Mucosa of gallbladder (tissue), 1 donor: ENCODE results near the gene CRADD. TPM values are rescaled to one million over a fixed set of nuclear protein-coding genes. Genes with fewer than 3 reads are reported as not detected.
"Not testable (repeated sequence)": the region's sequence is repeated elsewhere in the genome, so short reads cannot be mapped to it uniquely, and the experiment has no call there.

Experiments
- DNase-seq: peaks from one replicate; pipeline ENCODE4 v3.0.0-alpha.2; 2020; ENCODE audit warnings: low spot score
- total RNA-seq: library from RNA; stranded (reverse); gene quantifications from one replicate; pipeline ENCODE4 v1.2.1, GENCODE V29; 2021
- donor health status: DM: no; HTN: no; CAD: no.

The CRADD gene
- total RNA-seq, 1 donor from 2014 or later: 22.7 TPM

GRCh38 chr12:93870020-93870795 is 193.0 kb downstream of the CRADD start:
- no peak for DNase-seq

DNA sequence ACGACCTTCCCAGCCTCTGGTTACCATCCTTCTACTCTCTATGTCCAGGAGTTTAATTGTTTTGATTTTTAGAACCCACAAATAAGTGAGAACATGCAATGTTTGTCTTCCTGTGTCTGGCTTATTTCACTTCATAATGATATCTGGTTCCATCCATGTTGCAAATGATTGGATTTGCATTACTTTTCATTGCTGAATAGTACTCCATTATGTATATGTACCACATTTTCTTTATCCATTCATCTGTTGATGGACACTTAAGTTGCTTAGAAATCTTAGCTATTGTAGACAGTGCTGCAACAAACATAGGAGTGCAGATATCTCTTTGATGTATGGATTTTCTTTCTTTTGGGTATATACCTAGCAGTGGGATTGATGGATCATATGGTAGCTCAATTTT is 194.4 kb downstream of the CRADD start:
- DNase-seq: not testable (repeated sequence)

- no peak for DNase-seq
Measured at GRCh38 chr12:93873561-93873960, 196.4 kb downstream of the CRADD start.

- no peak for DNase-seq
Measured at GRCh38 chr12:93875157-93875556, 198.0 kb downstream of the CRADD start.

DNA sequence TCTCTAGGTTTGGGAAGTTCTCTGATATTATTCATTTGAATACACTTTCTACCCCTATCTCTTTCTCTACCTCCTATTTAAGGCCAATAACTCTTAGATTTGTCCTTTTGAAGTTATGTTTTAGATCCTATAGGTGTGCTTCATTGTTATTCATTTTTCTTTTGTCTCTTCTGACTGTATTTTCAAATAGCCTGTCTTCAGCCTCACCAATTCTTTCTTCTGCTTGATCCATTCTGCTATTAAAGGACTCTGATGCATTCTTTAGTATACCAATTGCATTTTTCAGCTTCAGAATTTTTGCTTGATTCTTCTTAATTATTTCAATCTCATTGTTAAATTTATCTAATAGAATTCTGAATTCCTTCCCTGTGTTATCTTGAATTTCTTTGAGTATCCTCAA is 199.2 kb downstream of the CRADD start:
- no peak for DNase-seq

- DNase-seq: no peak
Measured at GRCh38 chr12:93877446-93877845, 200.3 kb downstream of the CRADD start.

DNA sequence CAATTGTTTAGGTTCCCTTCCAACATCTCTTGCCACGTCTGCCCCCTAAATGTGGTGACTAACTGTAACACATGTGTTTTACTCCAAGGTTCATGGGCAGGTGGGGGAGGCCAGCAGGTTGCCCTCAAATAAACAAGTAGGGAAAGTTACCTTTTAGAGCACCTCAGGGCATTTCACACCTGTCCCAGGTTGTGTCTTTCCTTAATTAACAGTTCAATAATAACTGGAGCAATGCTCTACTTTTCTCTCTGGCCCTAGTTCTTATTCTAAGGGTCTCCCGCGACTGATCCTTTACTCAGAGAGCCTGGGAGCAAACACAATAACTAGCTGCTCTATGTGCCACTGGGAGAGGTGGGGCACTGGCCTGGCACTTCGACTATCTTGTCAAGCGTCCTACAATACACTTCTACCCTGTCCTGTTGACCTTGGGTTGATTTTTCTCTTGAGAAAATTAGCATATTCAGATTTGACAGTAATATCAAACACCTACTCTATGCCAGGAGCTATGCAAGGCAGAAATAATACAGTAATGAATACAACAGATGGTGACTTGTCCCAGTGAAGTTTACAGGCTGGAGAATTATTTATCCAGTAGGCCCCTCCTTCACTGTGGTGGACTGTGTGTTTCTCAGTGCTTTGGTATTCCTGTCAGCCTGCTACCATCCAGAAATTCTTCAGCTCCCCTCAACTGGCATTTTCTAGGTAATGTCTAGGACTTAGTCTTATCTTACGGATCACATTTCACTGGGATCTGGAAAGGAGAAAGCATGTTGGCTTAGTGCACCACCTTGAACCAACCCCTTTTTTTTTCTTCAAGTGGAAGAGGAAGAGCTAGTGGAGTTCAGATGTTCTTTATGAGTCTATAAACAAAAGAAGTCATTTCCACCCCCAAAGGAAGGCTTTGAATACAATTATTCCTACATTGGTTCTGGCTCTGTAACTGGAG is 202.6 kb downstream of the CRADD start:
- no peak for DNase-seq

DNA sequence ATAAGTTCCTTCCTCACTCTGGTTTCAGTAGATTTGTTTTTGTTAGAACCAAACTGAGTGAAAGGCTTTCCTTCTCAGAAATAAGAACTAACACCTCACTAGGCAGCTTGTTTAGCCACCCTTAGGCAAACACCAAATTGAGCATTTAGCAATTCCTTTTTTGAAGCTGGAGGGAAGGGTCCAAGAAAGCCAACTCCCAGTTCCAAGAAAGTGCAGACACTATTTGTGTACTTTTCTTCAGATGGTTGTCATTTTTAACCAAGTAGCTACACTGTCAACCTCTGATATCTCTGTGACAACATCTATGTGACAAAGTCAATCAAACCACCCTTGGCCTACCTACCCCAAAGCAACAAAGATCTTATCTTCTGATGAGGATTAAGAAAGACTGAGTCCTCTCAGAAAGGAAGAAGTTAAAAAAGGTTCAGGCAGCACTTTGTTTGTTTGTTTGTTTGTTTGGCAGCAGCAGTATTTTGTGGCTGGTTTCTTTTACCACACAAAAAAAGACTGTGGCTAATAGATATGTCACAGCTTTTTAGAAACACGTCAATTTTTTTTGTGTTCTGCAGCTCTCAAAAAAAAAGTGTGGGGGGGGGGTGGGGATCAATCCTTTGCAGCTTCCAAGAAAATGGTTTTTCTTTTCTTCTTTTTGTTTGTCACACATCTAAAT is 203.8 kb downstream of the CRADD start:
- no peak for DNase-seq

DNA sequence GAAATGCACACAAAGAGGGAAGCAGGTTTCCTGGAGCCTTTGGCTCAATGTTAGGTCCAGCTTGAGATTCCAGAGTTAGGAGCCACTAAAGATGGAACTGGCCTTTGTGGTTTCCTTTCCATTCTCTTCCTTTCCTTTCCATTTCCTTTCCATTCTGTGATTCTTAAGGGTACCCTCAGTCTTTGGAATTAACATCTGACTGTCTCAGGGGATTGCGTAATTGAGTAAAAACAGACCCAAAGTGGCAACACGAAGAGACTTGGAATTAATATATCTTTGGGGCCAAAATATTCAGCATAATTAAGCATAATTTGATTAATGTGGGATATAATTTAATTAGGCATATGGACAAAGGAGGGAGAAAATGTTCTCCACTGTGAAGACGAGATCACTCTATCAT is 205.6 kb downstream of the CRADD start:
- DNase-seq: no peak

DNA sequence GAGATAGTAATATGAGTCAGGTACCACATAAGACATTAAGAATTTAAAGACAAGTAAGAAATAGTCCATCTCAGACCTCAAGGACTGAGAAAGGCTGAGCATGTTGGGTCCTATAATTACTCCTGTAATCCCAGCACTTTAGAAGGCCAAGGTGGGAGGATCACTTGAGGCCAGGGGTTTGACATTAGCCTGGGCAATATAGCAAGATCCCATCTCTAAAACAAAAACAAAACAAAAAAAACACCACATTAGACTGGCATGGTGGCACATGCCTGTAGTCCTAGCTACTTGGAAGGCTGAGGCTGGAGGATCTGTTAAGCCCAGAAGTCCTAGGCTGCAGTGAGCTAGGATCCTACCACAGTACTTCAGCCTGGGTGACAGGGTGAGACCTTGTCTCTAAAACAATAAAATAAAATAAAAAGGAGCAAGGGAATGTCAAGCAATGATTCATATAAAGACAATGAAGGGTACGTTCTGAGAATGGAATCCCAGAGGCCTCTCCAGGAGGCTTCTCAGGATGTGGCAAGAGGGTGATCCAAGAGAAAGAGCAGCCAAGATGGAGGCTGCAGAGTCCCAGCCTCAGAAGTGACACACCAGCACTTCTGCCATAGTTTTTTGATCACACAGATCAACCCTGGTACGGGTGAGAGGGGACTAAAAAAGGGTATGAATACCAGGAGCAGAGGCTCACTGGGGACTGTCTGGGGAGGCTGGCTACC is 206.4 kb downstream of the CRADD start:
- no peak for DNase-seq

DNA sequence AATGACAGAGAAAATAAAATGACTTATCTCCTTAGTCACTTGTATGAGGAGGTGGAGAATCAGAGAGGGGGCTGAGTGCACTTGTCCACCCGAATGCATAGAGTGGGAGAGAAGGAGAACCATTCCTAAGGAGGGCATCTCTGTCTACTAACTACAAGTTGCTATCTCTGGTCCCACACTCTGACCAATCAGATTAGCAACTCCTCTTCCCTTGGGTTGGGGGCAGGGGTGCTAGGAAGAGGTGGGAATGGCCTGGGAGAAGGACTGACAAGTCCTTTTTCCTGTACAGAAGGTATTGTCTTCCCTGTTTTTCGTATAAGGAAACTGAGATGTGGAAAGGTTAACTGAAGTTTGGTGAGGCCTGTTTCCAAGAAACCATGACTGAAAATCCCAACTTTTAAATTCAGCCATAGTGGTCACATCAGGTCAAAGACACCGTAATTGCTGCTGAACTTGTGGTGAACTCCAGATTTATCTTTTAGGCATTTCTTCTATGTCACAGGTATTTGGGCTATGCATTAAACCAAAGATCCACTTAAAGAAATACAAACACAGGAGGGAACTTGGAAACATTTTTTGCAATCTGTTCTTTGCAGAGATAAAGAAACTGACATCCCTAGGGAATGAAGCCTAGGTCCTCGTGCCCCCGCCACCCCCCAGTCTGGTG is 207.8 kb downstream of the CRADD start:
- no peak for DNase-seq

DNA sequence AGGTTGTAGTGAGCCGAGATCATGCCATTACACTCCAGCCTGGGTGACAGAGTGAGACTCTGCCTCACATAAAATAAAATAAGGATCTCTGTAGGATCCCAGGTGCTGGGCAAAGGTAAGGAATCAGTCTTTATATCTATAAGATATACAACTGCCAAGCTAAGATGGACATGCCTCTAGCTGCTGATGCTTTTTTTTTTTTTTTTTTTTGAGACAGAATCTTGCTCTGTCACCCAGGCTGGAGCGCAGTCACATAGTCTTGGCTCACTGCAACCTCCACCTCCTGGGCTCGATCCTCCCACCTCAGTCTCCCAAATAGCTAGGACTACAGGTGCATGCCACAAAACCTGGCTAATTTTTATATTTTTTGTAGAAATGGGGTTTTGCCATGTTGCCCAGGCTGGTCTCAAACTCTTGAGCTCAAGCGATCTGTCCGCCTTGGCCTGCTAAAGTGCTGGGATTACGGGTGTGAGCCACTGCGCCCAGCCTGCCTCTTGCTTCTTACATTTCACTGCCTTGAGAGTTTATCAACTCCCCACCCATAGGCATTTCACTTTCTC is 208.9 kb downstream of the CRADD start:
- not testable (repeated sequence) for DNase-seq

DNA sequence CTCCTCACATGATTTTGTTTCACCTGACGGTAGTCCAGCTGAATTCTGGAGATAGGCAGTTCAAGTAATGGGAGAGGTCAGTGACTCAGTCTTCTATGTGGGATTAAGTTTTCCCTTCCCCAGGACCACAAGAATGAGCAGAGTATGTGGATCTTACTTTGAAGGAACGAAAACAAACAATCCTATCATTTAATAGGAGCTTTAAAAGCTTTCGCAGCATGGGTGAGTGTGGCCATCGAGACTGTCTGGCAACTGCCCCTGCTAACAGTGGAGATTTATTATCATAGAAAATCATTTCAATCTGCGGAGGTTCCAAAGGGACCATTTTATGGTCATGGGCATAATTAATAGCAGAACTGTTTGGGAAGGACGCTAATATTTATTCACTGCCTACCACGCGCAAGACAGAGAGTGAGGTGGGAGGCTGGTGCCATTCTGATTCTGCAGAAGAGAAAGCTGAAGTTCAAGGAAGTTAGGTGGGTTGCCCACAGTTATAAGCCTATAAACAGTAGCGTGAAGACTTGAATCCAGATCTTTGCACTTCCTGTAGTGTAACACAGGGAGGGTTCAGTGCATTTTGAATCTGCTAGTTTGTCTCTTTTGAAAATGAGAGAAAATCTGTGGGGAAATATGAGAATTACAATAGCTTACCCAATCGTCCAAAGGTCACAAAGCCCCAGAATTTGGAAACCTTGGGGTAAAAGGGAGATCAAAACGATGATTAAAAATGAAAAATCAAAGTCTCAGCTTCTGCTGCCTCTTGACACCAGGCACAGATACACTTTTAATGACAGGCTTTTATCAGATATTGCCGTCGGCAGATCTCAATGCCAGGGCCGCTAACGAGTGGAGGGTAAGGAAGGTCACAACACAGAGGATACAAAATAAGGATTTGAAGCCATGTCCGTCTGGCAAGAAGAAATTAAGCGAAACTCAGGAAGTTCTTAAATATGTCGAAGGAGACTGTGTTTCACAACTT is 209.6 kb downstream of the CRADD start:
- no peak for DNase-seq

DNA sequence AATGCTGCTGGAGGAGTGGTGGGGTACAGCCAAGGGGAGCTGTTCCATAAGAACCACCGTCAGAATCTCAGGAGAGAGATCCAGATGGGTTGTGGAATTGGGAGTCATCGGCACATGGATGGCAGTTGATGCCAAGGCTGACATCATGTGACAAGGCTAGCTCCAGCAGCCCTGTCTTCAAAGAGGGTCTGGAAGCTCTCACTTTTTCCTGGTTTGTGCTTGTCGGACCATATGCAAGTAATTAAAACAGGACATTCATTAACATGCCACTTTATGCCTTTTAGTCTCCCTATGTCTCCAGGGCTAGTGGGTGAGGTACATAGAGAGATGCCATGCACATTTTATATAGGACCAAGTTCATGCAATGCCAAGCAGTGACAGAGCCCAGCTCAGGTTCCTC is 211.8 kb downstream of the CRADD start:
- no peak for DNase-seq

DNA sequence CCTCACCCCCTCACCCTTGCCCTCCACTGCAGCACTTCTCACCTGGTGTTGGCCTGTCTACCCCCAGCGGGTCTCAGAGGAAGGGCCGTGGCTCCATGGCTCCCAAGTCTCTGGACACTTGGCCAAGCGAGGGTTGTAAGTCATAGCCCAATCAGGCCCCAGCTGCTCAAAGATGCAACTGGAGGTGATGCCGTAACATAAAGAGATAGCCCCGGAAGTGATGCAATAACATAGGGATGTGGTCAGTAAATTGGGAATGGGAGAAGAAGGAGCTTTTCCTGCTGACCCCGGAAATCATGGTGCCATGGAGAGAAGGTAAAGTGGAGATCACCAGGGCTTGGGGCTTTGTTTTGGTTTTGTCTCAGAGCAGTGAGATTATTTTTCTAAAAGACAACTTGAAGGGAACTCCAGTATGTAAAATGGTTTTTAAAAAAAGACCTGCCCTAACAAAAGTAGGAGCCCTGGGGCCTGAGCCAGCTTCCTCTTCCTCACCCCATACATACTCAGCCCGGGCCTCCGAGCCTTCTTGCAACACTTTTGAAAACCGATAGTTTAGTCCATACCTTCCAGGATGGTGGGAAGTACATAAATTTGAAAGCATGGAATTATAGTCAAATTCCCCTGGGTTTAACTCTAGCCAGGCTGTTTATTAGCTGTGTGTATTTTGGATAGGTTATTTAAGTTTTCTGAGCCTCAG is 212.5 kb downstream of the CRADD start:
- no peak for DNase-seq

DNA sequence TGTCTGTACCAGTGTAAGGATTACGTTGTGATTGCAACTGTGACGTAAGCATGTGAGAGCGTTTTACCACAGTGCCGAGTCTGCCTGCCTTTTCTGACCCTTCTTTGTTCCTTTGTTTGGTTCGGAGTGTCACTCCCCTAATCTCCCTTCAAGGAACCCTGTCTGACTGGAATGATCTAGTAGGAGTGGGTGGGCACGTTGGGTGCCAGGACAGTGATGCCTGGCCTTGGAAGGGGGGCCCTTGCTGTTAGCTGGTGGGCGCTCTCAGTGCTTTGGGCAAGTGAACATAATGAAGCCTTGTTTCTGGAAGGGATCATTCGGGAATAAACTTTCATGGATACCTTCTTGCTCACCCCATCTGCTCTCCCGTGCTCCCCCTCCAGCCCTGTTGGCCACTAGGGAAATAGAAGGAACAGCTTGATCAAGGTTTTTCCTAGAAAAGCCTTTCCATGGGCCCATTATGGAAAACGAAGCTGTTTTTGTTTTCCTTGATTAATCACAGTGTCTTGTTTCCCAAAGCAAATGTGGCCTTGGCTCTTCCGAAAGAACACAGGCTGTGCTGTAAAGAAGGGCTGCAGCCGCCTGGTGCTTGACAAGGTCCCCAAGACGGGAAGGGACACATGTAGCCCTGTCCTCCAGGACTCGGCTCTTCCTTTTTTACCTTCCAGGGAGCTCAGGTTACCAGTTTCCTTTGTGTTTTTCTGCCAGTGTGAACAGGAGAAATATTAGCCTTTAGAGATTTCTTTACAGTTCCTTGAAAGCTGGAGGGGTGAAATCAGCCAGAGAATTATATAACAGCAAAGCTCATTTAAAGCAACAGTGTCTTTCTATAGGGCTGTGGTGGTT is 215.5 kb downstream of the CRADD start:
- DNase-seq: no peak

DNA sequence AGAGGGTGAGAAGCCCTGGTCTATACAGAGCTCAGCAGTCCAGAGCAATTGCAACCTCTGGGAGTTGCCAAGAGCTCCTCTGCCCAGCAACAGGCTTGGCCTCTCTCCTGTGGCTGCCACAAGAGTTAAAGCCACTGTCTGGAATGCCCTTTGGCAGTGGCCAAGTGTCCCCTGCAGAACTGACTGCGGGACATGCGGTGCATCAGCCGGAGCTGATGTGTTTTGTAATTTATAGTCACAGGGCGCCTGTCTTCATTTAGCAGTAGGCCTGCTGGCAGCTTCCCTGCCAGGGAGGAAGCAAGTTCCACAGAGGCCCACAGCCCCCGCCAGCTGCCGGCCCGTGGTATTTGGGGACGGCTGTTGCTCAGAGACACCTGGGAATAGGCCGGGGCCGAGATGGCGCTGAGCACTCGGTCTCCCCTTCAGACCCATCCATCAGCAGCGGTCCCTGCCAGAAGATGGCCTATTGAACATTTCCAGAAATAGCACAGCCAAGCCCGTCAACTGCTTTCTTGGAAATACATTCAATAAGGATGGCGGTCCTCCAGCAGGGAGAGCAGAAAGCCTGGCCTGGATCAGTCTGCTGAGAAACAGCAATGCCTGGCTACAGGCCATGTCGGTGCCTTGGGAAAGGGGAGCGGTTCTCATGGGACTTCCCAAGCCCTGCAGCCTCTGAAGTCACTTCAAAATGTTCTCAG is 217.4 kb downstream of the CRADD start:
- DNase-seq: peak; percentile 78
